HL-60 (cell line): ENCODE data around the gene AIG1.

Source experiments
- GABPA ChIP-seq: IDR thresholded peaks from 2 replicates; pipeline ENCODE4 v1.6.1; 2012; ENCODE audit warnings: low read depth
- POLR2AphosphoS5 ChIP-seq: IDR thresholded peaks from 2 replicates; pipeline ENCODE4 v1.6.1; 2012; ENCODE audit warnings: low read depth
- TF ChIP-seq, protein P1 (sequence below): IDR thresholded peaks from one replicate; pipeline ENCODE4 v1.5.1; 2011; ENCODE audit warnings: low read length, control low read depth, inconsistent platforms; ENCODE audit not compliant: insufficient read depth
- TF ChIP-seq, protein P2 (sequence below): IDR thresholded peaks from 2 replicates; pipeline ENCODE4 v1.6.1; 2012; ENCODE audit warnings: low read depth; ENCODE audit not compliant: insufficient replicate concordance

DNA sequence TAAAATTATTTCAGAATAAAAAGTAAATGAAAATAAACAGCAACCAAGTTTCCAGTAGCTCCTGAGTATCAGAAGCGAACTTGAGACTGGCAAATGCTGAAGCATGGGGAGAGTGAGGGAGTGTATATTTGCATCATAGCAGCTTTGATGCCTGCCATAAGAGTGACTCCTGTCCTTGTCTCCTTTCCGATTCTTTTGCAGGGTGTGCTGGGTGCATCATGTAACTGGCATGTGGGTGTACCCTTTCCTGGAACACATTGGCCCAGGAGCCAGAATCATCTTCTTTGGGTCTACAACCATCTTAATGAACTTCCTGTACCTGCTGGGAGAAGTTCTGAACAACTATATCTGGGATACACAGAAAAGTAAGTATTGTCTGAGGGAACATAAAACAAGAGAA, 272.4 kb downstream of the AIG1 start:
- TF ChIP-seq, protein P1, sequence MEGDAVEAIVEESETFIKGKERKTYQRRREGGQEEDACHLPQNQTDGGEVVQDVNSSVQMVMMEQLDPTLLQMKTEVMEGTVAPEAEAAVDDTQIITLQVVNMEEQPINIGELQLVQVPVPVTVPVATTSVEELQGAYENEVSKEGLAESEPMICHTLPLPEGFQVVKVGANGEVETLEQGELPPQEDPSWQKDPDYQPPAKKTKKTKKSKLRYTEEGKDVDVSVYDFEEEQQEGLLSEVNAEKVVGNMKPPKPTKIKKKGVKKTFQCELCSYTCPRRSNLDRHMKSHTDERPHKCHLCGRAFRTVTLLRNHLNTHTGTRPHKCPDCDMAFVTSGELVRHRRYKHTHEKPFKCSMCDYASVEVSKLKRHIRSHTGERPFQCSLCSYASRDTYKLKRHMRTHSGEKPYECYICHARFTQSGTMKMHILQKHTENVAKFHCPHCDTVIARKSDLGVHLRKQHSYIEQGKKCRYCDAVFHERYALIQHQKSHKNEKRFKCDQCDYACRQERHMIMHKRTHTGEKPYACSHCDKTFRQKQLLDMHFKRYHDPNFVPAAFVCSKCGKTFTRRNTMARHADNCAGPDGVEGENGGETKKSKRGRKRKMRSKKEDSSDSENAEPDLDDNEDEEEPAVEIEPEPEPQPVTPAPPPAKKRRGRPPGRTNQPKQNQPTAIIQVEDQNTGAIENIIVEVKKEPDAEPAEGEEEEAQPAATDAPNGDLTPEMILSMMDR = no peak
- TF ChIP-seq POLR2AphosphoS5 (no peak), GABPA (no peak)
- TF ChIP-seq, protein P2, sequence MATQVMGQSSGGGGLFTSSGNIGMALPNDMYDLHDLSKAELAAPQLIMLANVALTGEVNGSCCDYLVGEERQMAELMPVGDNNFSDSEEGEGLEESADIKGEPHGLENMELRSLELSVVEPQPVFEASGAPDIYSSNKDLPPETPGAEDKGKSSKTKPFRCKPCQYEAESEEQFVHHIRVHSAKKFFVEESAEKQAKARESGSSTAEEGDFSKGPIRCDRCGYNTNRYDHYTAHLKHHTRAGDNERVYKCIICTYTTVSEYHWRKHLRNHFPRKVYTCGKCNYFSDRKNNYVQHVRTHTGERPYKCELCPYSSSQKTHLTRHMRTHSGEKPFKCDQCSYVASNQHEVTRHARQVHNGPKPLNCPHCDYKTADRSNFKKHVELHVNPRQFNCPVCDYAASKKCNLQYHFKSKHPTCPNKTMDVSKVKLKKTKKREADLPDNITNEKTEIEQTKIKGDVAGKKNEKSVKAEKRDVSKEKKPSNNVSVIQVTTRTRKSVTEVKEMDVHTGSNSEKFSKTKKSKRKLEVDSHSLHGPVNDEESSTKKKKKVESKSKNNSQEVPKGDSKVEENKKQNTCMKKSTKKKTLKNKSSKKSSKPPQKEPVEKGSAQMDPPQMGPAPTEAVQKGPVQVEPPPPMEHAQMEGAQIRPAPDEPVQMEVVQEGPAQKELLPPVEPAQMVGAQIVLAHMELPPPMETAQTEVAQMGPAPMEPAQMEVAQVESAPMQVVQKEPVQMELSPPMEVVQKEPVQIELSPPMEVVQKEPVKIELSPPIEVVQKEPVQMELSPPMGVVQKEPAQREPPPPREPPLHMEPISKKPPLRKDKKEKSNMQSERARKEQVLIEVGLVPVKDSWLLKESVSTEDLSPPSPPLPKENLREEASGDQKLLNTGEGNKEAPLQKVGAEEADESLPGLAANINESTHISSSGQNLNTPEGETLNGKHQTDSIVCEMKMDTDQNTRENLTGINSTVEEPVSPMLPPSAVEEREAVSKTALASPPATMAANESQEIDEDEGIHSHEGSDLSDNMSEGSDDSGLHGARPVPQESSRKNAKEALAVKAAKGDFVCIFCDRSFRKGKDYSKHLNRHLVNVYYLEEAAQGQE = no peak
